GM12878 (cell line): ENCODE measurements around the gene GPR78.

Experiments used
- POLR2AphosphoS5 ChIP-seq: IDR thresholded peaks from 2 replicates; pipeline ENCODE4 v1.6.1; 2011; ENCODE audit warnings: mild to moderate bottlenecking, low read length, inconsistent platforms
- SREBF2 ChIP-seq: IDR thresholded peaks from 2 replicates; pipeline ENCODE4 v1.6.1; 2012; ENCODE audit warnings: mild to moderate bottlenecking, low read length
- TF ChIP-seq, protein P1 (sequence below): IDR thresholded peaks from 2 replicates; pipeline ENCODE4 v1.6.1; 2012; ENCODE audit warnings: low read depth, low read length, improper control_type of control experiment

- no peak for TF ChIP-seq SREBF2
- TF ChIP-seq, protein P1, sequence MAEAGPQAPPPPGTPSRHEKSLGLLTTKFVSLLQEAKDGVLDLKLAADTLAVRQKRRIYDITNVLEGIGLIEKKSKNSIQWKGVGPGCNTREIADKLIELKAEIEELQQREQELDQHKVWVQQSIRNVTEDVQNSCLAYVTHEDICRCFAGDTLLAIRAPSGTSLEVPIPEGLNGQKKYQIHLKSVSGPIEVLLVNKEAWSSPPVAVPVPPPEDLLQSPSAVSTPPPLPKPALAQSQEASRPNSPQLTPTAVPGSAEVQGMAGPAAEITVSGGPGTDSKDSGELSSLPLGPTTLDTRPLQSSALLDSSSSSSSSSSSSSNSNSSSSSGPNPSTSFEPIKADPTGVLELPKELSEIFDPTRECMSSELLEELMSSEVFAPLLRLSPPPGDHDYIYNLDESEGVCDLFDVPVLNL: no peak
- TF ChIP-seq POLR2AphosphoS5: no peak
Measured at GRCh38 chr4:8575457-8575856, 4.7 kb upstream of the GPR78 start.
